Vagina (tissue), 2 donors: ENCODE measurements around the gene FSTL4.

Experiments
- POLR2A ChIP-seq, 2 donors: fragments of 450-650 bp; IDR thresholded peaks; one replicate each; pipeline ENCODE4 v1.6.1; 2017; ENCODE audit warnings: antibody characterized with exemption in 2 of 2, mild to moderate bottlenecking in 2 of 2, moderate library complexity in 2 of 2
- TF ChIP-seq, protein P1 (sequence below), 3 experiments: fragments of 450-650 bp in 2 of 3; fragments of 200-600 bp in 1 of 3; sonication (generic) in 1 of 3; IDR thresholded peaks; one replicate each; pipeline ENCODE4 v1.5.1; 2017 to 2019; ENCODE audit warnings: antibody characterized with exemption in 3 of 3, mild to moderate bottlenecking in 2 of 3, moderate library complexity in 2 of 3

- TF ChIP-seq, protein P1, sequence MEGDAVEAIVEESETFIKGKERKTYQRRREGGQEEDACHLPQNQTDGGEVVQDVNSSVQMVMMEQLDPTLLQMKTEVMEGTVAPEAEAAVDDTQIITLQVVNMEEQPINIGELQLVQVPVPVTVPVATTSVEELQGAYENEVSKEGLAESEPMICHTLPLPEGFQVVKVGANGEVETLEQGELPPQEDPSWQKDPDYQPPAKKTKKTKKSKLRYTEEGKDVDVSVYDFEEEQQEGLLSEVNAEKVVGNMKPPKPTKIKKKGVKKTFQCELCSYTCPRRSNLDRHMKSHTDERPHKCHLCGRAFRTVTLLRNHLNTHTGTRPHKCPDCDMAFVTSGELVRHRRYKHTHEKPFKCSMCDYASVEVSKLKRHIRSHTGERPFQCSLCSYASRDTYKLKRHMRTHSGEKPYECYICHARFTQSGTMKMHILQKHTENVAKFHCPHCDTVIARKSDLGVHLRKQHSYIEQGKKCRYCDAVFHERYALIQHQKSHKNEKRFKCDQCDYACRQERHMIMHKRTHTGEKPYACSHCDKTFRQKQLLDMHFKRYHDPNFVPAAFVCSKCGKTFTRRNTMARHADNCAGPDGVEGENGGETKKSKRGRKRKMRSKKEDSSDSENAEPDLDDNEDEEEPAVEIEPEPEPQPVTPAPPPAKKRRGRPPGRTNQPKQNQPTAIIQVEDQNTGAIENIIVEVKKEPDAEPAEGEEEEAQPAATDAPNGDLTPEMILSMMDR (IDR thresholded peaks at IDR 0.05), result no peak
- no peak for TF ChIP-seq POLR2A (IDR thresholded peaks at IDR 0.05)
Measured at GRCh38 chr5:133384903-133385302, 227.4 kb downstream of the FSTL4 start.
